HepG2 (cell line): Measurements from ENCODE around the gene TRAPPC4. TPM values are rescaled to one million over a fixed set of nuclear protein-coding genes. Genes with fewer than 3 reads are reported as not detected.

Source experiments
- AGO1 ChIP-seq: fragments of 200-400 bp; formaldehyde crosslinking; IDR thresholded peaks from 2 replicates; pipeline ENCODE4 v1.6.1; 2017; ENCODE audit warnings: mild to moderate bottlenecking, low read depth, low read length, moderate library complexity; ENCODE audit not compliant: poor library complexity, severe bottlenecking
- HNRNPL ChIP-seq: fragments of 200-400 bp; formaldehyde crosslinking; IDR thresholded peaks from 2 replicates; pipeline ENCODE4 v1.6.1; 2017; ENCODE audit warnings: mild to moderate bottlenecking, low read depth, low read length
- KAT7 ChIP-seq: IDR thresholded peaks from 2 replicates; pipeline ENCODE4 v1.6.1; 2018; ENCODE audit warnings: borderline replicate concordance, missing compliant biosample characterization
- MXD4 ChIP-seq: IDR thresholded peaks from 2 replicates; pipeline ENCODE4 v1.6.1; 2016; ENCODE audit warnings: mild to moderate bottlenecking, missing biosample characterization, missing genetic modification reagents
- TCF7L2 ChIP-seq: IDR thresholded peaks from 2 replicates; pipeline ENCODE4 v1.6.1; 2011; ENCODE audit warnings: mild to moderate bottlenecking, low read depth, low read length, moderate library complexity
- ZKSCAN5 ChIP-seq: sonication (generic); formaldehyde crosslinking; IDR thresholded peaks from 2 replicates; pipeline ENCODE4 v1.5.1; 2020; ENCODE audit warnings: mild to moderate bottlenecking, missing genetic modification reagents
- ZZZ3 ChIP-seq: sonication (generic); formaldehyde crosslinking; IDR thresholded peaks from 2 replicates; pipeline ENCODE4 v1.4.0; 2020; ENCODE audit warnings: missing genetic modification reagents, mild to moderate bottlenecking, borderline replicate concordance
- polyA plus RNA-seq, 8 experiments: library from polyadenylated mRNA; depleted of rRNA in 3 of 8; stranded (reverse) in 7 of 8; unstranded in 1 of 8; fragments of >200 nt; fragmentation: Illumina TruSeq in 4 of 8; extraction: Trizol in 4 of 8; gene quantifications; 2 replicates each; pipeline versions ENCODE4 v1.2.1 to v1.2.3, GENCODE V29; 2011 to 2016; ENCODE audit warnings: low read depth in 4 of 8, missing spikeins in 1 of 8, mixed read lengths in 1 of 8; ENCODE audit not compliant: insufficient read depth in 1 of 8
- total RNA-seq, 5 experiments: library from RNA; depleted of rRNA; stranded (reverse); fragments of >200 nt; fragmentation: Illumina TruSeq; extraction: Trizol; gene quantifications; 2 replicates each; pipeline ENCODE4 v1.2.3, GENCODE V29; 2016; ENCODE audit warnings: low read depth in 1 of 5
- TF ChIP-seq, protein P1 (sequence below): sonication (generic); formaldehyde crosslinking; IDR thresholded peaks from 2 replicates; pipeline ENCODE4 v1.4.0; 2020; ENCODE audit warnings: mild to moderate bottlenecking, missing genetic modification reagents
- TF ChIP-seq, protein P2 (sequence below): sonication (generic); formaldehyde crosslinking; IDR thresholded peaks from 2 replicates; pipeline ENCODE4 v1.5.1; 2020; ENCODE audit warnings: mild to moderate bottlenecking, missing genetic modification reagents

The TRAPPC4 gene
- total and polyA plus RNA-seq, 2 of the 13 experiments (the other 11 are each of a cell fraction or from before 2014, with no cell fraction given): 97.4 to 140 TPM

DNA sequence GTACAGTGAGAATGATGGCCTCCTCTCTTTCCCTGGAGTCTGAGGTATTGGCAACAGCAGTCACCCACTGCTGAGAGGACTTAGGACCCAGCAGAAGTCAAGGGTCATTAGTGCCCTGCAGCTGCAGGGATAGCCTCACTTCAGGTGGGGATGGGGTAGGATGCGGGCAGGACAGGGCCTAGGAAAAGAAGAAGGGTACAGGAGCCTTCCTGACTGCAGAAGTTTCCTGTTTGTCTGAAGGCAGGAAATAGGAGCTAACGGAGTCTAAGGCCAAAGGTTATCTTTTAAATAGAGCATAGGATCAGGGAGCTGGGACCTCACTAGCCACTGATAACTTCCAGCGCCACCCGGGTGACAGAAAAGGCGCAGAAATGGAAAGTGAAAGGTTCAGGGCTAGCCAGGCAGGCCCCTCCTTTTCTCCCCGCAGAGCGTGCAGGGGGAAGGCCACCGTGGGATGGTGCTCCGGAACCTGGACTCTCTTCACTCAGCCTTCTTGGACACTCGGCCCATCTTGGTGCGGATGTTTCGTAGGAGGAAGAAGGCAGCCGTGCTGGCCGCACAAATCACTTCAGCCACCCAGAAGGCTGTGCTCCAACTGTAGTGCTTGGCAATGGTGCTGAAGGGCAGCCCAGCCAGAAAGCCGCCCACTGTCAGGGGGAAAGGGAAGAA, 6.0 kb downstream of the TRAPPC4 start (continued):
- TF ChIP-seq, protein P1, sequence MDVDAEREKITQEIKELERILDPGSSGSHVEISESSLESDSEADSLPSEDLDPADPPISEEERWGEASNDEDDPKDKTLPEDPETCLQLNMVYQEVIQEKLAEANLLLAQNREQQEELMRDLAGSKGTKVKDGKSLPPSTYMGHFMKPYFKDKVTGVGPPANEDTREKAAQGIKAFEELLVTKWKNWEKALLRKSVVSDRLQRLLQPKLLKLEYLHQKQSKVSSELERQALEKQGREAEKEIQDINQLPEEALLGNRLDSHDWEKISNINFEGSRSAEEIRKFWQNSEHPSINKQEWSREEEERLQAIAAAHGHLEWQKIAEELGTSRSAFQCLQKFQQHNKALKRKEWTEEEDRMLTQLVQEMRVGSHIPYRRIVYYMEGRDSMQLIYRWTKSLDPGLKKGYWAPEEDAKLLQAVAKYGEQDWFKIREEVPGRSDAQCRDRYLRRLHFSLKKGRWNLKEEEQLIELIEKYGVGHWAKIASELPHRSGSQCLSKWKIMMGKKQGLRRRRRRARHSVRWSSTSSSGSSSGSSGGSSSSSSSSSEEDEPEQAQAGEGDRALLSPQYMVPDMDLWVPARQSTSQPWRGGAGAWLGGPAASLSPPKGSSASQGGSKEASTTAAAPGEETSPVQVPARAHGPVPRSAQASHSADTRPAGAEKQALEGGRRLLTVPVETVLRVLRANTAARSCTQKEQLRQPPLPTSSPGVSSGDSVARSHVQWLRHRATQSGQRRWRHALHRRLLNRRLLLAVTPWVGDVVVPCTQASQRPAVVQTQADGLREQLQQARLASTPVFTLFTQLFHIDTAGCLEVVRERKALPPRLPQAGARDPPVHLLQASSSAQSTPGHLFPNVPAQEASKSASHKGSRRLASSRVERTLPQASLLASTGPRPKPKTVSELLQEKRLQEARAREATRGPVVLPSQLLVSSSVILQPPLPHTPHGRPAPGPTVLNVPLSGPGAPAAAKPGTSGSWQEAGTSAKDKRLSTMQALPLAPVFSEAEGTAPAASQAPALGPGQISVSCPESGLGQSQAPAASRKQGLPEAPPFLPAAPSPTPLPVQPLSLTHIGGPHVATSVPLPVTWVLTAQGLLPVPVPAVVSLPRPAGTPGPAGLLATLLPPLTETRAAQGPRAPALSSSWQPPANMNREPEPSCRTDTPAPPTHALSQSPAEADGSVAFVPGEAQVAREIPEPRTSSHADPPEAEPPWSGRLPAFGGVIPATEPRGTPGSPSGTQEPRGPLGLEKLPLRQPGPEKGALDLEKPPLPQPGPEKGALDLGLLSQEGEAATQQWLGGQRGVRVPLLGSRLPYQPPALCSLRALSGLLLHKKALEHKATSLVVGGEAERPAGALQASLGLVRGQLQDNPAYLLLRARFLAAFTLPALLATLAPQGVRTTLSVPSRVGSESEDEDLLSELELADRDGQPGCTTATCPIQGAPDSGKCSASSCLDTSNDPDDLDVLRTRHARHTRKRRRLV (CRISPR knock-in tag): no peak
- TF ChIP-seq KAT7 (CRISPR knock-in tag) (no peak), HNRNPL (0 out of 2 replicates have a peak, but pooled peaks have one; percentile 47), AGO1 (peak; percentile 34), ZKSCAN5 (CRISPR knock-in tag) (no peak), MXD4 (CRISPR knock-in tag) (0 out of 2 replicates have a peak, but pooled peaks have one; percentile 20), ZZZ3 (no peak), TCF7L2 (no peak)
- TF ChIP-seq, protein P2, sequence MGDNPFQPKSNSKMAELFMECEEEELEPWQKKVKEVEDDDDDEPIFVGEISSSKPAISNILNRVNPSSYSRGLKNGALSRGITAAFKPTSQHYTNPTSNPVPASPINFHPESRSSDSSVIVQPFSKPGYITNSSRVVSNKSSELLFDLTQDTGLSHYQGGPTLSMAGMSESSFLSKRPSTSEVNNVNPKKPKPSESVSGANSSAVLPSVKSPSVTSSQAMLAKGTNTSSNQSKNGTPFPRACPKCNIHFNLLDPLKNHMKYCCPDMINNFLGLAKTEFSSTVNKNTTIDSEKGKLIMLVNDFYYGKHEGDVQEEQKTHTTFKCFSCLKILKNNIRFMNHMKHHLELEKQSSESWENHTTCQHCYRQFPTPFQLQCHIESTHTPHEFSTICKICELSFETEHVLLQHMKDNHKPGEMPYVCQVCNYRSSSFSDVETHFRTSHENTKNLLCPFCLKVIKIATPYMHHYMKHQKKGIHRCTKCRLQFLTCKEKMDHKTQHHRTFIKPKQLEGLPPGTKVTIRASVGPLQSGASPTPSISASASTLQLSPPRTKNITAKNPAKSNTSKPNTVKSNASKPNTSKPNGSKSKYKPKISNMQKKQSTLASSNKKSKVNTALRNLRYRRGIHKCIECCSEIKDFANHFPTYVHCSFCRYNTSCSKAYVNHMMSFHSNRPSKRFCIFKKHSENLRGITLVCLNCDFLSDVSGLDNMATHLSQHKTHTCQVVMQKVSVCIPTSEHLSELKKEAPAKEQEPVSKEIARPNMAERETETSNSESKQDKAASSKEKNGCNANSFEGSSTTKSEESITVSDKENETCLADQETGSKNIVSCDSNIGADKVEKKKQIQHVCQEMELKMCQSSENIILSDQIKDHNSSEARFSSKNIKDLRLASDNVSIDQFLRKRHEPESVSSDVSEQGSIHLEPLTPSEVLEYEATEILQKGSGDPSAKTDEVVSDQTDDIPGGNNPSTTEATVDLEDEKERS (CRISPR knock-in tag): 0 out of 2 replicates have a peak, but pooled peaks have one; percentile 22
- TF ChIP-seq, all 625 proteins: peak for 72
